LoVo (cell line): ENCODE results near the gene ADGRL2.
"Not testable (repeated sequence)": the region's sequence is repeated elsewhere in the genome, so short reads cannot be mapped to it uniquely, and the experiment has no call there.

Experiments
- DNase-seq: peaks from one replicate; pipeline ENCODE4 v3.0.0-alpha.2; 2016; ENCODE audit warnings: low spot score

The ADGRL2 gene

DNA sequence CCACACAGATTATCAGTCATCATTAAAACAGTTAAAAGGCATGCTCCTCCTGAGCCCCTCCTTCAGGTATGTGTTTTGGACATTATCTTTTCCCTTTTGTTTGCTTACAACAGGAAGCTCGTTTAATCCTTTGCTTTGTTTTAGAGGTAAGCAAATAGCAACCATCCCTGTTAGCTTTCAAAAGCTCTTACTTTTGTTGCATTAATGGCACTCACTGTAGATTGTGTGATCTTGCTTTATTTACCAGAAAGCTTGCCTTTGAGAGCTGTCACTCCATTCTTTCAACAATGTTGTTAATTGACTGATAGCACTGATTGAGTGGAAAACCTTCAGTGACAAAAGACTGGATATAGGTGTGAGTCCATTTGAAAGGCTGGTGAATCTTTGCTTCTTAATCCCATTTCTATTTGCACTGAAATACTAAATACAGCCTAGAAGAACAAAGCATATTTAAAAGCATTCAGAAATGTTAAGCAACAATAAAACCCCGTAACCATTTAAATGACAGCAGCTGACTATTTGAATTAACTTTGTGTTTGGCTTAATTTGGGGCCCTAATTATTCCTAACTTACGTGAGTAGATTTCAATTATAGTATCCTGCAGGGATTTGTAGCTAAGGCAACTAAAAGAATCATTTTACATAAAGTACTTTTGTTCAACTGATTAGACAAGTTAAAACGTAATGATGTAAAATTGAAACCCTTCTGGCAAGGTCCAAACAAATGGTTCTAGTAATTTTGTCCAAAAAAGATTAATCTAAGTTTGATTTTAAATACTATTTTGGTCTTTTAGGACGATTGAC is 48.3 kb downstream of the ADGRL2 start:
- DNase-seq = no peak

DNA sequence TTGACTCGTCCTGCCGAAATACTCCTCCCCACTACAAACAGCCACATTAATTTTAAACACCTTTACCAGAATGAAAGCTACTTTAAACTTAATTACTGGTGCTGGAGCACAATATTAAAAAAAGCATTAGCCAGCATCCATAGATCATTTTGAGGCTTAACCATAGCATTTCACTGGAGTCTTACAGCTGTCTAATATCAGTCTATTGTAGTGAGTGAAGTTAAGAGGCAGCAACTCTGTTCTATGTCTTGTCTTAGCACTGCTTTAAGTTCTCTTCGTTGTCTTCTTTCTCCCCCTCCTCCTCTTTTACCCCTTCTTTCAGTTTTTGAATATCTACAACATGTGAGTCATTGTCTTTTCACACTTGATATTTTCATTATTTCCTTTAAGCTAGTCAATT is 49.3 kb downstream of the ADGRL2 start:
- DNase-seq = no peak

DNA sequence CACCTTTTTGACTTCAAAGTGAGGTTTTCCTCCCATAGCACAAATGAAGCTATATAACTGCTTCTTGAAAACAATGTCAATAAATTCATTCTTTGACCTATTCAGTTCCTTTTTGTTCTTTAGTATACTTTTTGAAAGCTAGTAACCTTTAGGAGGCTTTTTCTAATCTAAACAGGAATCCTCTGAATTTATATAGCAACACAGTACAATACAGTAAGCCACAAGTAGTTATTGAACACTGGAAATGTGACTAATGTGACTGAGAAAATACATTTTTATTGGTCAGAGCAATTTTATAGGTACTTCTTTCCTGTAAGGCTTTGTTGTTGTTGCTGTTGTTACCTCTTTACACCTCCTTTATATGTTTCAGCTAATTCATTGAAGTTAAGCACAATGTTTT is 49.8 kb downstream of the ADGRL2 start:
- no peak for DNase-seq

DNA sequence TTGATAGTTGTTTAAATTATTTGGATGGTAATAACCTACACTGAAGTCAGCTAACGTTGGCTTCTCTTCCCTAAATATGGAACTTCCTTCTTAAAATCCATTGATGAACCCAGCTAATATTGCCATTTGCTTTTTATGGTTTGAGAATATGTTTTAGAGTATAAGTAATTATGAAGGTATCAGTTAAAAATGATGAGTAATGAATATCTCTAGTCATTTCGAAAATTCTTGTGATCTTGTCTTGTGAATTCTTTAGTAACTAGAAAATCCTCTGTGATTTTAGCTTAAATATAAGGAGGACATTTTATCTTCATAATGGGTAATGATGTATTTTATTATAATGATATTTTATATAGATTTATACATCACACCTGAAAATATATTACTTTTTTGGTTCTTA is 50.5 kb downstream of the ADGRL2 start:
- DNase-seq = no peak

DNA sequence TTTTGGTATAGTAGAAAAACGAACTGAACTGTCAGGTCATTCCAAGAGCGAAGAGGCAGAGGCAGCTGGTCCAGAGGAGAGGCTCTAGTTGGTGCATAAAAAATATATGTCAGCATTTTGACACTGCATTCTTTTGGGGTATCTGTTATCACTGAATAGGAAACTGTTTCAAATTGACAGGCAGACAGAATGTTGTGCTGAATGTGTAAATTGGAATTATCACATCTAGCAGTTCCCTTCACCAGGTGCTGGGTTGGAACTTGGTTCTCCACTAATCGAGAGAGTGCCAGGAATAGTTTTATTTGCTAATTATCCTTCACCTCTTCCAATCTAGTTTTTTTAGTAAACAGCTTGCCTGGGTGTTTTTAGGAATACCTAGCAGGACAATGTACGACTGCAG is 52.2 kb downstream of the ADGRL2 start:
- no peak for DNase-seq

DNA sequence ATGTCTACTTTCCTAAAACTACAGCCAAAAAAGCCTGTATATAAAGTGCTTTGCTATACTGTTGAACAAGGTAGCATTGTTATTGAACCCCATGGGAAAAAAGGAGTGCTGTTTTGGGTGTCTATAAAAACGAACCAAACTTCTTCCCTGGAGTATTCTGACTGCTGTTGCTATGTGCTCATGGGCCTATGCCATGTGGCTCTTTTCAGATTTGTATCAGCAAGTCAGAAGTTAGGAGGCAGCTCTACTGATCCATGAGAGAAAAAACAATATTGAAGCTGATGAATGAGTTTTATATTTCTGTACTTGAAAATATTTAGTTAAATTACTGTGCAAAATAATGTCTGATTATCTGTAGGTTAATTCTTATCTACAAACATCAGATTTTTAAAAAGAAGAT is 66.5 kb downstream of the ADGRL2 start:
- no peak for DNase-seq

DNA sequence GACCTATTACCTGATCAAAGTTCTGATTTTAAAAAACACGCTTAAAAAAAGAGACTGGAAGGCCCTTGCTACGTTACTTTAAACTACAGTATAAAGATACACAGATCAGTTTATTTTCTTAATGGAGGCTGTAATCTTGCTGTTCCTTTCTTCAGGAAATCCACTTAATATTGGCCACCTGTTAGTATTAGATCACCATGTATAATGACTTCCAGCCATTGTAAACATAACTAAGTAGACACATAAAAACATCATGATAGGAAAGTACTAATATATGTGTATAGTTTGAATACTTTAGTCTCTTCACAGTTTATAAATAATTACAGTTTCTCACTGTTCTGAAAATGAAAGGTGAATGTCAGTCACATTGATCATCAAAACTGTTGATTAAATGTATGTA is 68.6 kb downstream of the ADGRL2 start:
- DNase-seq = no peak

DNA sequence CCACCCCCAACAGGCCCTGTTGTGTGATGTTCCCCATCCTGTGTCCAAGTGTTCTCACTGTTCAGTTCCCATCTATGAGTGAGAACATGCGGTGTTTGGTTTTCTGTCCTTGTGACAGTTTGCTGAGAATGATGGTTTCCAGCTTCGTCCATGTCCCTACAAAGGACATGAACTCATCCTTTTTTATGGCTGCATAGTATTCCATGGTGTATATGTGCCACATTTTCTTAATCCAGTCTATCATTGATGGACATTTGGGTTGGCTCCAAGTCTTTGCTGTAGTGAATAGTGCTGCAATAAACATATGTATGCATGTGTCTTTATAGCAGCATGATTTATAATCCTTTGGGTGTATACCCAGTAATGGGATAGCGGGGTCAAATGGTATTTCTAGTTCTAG is 70.4 kb downstream of the ADGRL2 start:
- DNase-seq = not testable (repeated sequence)

DNA sequence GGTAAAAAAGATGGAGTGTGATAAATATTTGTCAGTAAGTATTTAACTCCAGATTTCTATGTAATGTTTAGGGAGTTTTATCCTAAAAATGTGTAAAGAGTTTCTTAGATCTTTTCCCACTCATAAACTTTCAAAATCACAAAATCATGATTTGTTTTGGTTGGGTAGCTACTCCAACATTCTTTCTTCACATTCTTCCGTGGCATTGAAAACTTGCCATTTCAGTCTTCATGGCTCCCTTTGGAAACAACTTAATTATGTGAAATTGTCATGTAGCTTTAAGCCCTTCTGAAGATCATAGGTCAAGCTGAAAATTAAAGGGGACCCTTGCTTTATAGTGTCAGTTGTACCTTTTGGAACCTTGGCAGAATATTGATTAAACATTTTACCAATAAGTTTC is 73.2 kb downstream of the ADGRL2 start:
- DNase-seq = no peak

DNA sequence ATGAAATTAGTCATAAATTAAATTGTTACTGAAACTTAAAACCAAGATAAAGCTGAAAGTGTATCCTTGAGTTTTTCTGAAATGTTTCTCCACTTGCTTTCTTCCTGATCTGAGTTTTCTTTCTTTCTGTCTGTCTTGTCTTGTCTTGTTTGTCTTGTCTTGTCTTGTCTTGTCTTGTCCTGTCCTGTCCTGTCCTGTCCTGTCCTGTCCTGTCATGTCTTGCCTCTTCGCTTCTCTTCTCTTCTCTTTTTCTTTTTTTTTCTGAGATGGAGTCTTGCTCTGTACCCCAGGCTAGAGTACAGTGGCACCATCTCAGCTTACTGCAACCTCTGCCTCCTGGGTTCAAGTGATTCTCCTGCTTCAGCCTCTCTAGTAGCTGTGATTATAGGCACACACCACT is 73.7 kb downstream of the ADGRL2 start:
- DNase-seq = no peak

DNA sequence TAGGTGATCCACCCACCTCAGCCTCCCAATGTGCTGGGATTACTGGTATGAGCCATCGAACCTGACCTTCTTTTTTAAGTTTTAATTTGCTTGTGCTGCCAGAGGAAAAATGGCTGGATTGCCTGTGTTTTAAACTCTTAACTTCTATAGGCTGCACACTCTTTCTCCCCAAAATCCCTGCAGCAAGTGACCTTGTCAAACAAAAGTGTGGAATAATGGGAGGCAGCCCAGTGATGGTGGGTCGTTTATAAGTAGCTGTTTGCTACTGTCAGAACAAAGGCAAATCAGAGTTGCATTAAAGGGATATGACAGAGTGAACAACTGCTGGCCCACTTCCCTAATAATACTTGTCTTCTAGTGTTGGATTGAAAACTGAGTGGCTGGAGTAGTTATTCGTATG is 74.2 kb downstream of the ADGRL2 start:
- no peak for DNase-seq

DNA sequence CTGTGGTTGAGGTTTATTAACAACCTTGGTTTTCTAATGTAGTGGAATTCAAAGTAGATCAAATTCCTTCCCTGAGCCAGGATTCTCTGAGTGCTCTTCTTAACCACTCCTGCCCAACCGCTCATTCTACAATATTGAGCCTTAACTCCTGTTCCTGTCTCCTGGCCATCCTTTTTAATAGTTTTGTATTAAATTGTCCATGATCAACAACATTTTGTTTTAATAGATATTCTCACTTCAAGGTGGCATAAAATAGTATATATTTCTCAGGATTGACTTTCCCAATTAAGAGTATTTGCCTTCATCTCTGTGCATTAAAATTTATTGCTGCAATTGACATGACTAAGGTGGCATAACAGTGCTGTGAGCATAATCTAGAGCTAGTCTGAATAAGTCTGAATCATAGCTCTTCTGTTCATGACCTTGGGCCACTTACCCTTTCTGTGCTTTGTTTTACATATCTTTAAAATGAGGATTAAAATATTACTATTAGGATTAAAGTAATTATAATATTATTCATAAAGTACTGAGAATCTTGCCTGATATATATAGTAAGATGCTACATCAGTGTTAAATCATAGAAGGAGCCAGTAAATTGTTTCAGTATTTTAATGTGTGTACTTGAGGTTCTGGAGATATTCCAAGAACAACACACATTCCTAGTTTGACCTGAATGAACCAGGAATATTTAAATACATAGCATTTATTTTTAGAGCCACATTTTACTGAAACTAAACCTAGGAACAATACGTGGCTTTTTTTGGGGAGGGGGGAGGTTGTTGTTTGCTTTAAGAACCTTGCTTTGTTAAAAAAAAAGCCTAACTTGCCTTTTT is 76.4 kb downstream of the ADGRL2 start:
- DNase-seq = no peak

DNA sequence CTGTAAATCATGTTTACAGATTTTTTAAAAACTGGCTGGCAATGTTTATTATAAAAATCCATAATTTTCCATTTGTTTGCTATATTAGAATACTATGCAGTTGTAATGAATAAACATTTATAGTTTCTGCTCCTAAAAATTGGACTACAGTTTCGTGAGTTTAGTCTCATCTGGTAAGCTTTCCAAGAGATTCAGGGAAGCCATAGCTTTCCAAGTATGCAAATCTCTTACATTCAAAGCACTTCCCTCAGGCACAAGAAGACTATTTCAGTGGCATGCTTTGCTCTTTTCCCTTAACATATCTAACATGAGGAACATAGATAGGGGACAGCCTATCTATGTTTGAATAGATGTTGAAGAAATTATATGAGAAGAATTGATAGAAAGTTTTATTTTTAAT is 77.2 kb downstream of the ADGRL2 start:
- DNase-seq = no peak

DNA sequence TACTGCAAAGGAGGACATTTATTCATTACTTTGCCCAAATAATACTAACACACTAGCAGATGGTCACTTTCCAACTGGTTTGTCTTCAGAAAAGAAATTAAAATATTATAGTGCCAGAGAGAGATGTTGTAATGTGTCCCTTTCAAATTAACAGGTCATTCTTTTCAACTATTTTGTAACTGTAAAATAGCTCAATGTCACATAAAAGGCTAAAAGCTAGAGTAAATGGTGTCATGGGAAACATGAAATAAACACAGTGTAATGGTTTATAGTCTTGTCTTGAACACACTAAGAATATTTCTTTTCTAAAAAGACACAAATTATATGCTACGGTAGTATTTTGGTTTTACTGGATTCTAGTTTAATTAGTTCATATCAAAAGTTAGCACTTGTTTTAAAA is 77.8 kb downstream of the ADGRL2 start:
- no peak for DNase-seq

DNA sequence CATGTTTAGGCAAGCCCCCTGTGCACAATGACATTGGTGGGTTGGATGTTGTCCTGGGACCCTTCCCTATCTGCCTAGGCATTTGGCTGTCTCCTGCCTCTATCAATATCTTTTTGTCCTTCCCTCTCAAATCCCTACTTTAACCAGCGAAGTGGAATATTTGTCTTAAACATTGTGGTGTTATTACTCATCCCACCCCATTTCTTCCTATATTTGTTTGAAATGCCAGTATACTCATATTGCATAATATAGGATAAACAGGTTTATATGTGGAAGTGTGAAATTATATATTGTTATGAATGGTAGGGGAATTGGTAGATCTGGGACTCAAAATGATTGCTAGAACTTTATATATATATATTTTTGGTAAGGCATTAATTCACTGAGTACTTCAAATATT is 80.0 kb downstream of the ADGRL2 start:
- no peak for DNase-seq

DNA sequence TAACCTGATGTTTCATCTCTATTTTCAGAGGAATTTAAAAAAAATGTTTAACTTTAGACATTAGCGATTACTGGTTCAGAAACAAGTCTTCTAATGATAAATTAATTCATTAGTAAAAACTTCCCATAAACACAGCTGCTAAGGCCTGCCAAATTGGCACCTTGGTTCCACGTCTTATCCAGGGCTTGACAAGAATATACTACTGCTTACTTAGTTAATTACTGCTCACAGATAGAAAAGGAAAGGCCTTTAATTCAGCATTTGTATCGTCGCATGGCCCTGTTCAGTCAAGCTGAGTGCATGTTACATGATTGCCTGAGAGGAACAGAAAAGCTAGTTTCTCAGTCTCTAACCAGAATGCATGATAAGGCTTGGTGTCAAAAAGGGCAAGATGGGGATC is 84.6 kb downstream of the ADGRL2 start:
- DNase-seq = no peak

DNA sequence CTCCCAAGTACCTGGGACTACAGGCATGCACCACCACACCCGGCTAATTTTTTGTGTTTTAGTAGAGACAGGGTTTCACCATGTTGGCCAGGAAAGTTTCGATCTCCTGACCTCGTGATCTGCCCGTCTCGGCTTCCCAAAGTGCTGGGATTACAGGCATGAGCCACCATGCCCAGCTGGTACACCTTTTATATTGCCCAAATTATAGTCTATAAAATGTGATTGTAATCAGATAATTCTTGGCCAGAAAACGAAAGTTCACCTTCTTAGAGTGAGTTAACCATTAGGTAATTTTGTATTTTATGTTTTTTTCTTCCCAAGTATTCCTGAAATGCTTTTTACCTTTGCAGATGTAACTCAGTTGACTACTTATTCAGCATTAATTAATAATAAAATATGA is 85.6 kb downstream of the ADGRL2 start:
- not testable (repeated sequence) for DNase-seq

DNA sequence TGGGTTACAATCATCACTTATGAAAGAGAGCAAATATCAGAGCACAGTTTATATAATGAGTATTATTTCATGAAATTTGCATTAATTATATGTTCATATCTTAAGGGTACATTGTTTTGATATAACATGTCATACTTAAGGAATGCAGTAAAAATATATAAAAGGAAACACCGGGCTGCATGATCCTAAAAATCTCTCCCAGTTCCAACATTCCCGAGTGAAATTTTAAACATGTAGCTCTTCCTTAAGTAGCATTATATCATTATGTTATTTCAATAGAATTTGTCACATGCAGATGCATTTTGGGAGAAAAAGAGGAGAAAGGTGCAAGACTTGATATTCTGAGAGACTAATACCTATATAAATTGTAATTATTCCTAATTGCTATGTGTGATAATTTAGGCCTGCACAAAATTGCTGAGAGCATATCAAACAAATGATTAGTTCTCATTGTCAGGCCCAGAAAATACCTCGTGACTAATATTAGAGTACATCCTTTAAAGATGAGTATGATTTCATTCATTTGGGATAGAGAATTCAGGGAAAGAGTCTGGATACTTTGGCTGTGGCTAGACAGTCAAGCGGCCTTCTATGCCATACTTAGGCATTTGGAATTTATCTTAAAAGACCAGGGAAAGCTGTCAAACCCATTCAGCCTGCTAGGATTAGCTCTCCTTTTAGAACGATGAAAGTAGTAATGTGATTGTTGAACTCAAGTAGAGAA is 86.8 kb downstream of the ADGRL2 start:
- no peak for DNase-seq

DNA sequence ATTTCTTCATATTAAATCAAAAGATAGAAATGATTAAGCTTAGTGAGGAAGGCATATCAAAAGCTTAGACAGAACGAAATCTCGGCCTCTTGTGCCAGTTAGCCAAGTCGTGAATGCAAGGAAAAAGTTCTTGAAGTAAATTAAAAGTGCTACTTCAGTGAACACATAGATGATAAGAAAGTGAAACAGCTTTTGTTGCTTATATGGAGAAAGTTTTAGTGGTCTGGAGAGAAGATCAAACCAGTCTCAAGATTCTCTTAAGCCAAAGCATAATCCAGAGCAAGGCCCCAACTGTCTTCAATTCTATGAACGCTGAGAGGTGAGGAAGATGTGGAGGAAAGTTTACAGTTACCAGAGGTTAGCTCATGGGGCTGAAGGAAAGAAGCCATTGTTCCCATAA is 88.4 kb downstream of the ADGRL2 start:
- no peak for DNase-seq

DNA sequence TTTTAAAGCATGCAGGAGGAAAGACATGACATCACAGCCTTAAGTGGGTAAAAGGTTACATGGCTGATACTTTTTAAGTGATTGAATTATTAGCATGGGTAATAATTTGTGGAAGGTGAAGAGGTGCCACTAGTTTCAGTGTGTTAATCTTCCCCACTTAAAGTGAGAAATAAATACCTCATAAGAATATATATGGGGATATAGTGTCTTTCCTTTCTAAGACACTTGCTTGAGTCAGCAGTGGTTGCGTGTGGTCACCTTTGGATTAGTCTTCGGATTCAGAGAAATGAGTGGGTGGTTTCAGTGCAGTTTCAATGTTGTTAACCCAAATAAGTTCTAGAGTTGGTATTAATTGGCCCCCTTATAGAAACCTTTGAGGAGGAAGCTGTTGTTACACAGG is 94.1 kb downstream of the ADGRL2 start:
- DNase-seq = no peak

DNA sequence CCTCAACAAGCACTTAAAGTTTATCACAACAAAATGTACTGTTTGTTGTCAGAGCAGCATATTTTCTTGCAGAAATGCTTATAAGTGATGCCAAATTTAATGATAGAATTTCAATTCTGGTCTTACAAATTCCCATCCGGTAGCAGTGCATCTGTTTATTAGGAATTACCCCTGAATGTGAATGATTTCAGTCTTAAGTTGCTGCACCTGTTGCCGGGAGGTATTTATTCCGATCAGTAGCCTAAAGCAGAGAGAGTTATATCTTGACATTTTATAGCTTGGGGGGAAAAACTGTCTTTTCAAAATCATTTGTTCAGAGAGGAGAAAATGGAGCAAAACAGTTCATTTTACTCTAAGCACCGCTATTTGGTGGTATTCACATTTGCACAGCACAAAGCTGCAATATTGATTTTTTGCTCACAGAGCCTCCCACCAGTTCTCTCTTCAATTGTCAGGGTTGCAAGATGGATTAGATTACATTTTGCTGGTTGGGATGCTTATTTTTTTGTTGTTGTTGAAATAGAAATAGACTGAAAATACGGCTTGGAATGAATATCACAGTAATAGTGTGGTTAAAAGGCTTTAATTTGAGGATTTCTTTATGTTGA is 98.6 kb downstream of the ADGRL2 start:
- DNase-seq = no peak

DNA sequence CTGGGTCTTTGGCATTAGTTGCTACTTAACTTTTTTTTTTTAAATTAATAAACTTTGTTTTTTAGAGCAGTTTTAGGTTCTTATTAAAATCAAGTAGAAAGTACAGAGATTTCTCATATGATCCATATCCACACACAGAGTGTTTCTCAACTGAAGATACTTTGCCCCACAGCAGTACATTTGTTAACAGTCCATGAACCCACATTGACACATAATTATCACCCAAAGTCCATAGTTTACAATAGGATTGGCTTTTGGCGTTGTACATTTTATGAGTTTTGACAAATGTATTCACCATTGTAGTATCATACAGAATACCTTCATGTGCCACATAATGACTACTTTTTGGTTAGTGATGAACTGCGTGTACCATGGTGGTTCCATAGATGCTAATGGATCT is 106.8 kb downstream of the ADGRL2 start:
- DNase-seq = no peak

DNA sequence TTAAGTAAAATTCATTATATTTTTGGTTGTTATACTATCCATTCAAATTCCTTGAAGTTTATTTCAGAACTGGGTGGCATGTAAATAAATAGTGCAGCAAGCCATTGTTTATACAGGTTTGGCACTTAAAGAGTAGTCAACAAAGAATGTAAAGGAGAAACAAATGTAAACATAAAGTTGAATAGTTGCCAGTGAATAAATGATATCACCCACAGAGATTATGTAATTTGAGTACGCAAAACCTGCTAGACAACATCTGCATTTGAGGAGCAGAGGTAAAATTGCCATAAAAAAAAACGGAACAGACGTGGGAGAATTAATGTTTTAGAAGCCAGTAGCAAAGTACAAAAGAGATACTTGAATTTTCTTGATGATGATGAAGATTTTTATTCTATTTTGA is 111.6 kb downstream of the ADGRL2 start:
- DNase-seq = no peak
